GM18519 (cell line): ENCODE data around the gene ADM5.

Experiments
- ATAC-seq: cut with Tn5 transposase; IDR thresholded peaks from one replicate; pipeline ENCODE4 v1.9.1; 2021; ENCODE audit warnings: mild to moderate bottlenecking, moderate library complexity; ENCODE audit not compliant: unreplicated experiment, low FRiP score

The ADM5 gene

DNA sequence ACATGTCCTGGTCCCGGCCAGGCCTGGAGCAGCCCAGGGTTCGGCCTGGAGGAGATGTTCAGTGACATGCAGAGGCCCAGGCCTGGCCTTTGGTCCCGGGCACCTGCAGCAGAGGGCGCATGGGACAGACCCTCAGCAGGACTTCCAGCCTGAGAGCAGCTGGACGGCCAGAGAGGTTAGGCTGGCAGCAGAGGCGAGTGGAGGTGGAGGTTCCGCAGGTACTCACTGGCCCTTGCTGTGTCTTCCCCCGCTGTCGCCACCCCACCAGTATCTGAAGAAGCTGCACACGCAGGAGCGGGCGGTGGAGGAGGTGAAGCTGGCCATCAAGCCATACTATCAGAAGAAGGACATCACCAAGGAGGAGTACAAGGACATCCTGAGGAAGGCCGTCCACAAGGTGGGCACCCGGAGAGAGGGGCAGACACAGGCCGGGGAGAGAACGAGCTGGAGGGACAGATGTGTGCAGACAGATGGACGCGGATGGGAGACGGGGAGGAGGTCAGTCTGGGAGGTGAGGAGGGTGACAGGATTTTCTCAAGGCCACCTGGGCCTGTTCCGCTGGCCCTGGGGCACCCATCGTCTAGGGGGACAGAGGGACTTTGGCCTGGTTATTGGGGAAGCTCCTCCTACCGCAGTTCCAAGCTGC lies 31.8 kb upstream of the ADM5 start:
- ATAC-seq, result no peak

DNA sequence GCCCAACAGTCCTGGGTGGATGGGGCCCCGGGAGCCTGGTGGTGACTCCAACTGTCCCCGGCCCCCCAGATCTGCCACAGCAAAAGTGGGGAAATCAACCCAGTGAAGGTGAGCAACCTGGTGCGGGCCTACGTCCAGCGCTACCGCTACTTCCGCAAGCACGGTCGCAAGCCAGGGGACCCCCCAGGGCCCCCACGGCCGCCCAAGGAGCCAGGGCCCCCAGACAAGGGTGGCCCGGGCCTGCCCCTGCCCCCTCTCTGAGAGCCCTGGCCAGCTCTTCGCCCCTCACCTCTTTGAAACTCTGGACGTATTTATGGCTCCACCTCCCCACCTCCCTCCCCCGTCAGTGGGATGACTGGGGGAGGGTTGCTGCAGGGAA lies 31.3 kb upstream of the ADM5 start:
- ATAC-seq, result no peak

DNA sequence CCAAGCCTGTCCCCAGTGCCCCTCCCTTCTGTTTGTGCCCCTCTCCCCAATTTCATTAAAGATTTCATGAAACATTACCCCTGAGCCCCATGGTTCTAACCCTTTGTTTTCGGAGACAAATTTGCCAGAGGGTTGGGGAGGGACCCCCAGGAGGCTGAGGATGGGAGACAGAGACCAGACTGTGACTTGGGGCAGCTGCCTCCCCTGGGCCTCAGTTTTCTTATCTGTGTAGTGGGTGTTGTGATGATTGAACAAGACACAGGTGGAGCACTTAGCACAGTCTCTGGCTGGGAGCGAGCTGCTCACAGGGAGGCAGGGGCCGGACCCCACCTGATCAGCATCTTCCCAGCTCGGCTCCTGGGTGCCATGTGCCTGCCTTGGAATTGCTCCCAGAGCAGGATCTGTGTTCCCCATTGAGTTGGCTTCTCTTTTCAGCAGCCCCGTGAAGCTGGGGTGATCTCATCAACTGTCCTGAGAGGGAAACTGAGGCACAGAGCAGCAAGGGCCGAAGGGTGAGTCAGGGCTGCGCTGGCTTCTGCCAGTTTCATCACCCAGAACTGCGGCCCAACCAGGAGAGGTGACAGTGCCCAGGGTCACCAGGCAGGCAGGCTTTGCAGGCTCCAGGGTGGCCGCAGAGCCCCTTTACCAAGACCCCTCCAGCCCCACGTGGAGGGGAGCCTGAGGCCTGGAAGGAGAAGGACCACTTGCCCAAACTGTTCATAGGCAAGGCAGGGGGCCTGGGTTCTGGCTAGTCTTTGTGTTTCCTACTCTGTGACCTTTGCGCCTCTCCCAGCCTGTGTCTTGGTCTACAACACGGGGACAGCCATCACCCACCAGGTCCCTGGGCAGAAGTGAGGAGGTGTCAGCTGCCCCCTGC lies 30.6 kb upstream of the ADM5 start:
- ATAC-seq, result no peak

DNA sequence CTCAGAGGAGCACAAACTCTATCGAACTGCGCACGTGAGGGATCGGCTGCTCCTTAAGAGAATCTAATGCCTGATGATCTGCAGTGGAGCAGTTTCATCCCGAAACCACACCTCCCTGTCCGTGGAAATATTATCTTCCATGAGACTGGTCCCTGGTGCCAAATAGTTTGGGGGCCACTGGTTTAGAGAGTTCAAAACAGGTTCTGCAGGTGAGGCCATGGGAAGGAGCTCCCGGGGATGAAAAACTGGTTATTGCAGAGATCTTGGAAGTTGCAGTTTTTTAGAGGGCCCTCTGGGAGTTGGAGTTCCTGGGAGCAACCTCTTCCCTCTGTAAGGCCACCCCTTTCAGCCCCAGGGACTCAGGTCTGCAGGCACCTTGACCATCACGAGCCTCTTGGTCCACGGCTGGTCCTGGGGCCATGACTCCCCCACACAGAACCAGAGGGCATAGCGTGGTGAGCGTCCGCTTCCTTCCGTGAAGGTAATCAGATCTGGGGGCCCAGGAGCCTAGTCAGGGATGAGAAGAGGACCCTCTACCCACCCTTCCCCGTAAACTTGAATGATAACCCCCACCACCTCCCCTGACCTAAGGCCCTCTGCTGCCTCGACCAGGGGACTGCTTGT lies 28.9 kb upstream of the ADM5 start:
- no peak for ATAC-seq

DNA sequence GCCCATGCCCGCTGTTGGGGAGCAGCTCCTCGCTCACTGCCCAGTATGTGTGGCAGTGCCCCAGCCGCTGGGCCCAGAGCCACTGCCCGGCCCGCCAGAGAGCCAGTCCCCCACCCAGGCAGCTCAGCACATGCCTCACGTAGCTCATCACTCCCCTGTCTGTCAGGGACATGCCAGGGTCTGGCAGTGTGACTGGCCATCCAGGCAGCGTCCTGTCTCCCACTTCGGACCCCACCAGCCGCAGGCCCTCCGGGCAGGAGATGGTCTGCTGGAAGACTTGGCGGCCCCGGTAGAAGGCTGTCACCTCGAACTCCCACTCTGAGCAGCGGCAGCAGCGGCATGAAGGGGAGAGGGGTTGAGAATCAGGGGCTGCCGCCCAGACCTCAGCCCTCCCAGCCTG lies 27.4 kb upstream of the ADM5 start:
- no peak for ATAC-seq

DNA sequence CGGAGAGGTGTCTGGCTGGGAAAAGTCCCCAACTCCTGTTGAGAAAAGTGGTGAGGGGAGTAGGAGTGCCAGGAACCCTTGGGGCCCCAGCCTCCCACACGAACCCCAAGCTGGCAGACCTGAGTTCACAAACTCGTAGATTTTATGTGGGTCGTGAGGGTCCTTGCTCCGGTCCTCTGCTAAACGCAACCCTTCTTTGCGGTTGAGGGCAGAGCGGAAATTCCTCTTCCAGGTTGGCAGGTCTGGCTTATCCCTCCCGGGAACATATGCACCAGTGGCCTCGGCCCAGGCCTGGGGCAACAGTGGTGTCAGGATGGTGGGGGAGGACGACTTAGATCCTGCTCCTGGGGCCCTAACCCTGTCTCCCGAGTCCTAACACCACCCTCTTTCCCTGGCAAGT lies 26.2 kb upstream of the ADM5 start:
- no peak for ATAC-seq

DNA sequence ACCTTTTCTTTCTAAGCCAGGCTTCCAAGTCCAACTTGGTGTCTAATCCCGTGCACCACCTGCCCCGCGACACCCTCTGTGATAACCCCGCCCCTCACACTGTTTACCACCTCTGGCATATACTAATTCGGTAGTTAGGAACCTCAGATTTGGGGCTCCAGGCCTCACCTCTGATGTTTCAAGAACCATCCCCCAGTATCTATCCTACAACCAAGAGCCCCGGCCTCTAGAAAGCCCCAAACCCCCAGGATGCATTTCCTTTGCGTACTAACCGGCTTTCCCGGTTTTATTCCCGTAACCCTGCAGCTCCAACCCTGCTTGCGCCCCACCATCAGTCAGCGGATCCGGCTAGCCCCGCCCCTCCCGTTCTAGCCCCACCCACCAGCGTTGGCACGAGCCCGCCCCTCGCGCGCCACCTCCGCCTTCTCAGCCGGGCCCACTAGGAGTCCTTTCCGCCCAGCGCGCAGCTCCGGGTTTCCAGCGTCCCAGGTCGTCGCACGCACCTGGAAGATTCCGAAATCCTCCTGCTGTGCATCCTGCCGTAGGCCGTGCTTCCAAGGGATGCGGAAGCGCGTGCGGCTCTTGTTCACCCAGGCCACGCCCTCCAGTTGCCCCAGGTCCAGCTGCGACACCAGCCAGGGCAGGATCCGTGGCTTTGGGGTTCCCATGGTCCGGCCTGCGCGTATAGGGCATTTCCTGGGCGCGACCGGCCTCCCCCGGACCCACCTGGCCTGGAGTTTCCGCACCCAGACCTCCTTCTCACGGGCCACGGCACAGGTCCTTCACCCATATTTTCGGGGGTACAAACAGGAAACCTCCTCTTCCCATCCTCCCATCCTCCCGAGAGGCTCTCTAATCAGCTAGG lies 25.0 kb upstream of the ADM5 start:
- no peak for ATAC-seq

DNA sequence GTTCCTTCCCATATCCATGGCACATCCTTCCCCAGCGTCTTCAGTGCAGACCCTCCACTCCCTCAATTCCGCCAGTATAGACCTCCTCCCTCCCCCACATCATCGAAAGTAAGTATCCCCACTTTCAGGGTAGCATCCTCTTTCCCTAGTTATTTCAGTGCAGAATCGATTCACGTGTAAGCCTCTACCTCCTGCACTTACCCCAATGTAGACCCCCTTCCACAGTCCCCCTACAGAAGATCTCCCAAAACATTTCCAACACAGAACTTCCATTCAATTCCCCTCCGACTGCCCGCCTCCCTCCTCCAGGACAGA lies 24.4 kb upstream of the ADM5 start:
- ATAC-seq, result no peak

DNA sequence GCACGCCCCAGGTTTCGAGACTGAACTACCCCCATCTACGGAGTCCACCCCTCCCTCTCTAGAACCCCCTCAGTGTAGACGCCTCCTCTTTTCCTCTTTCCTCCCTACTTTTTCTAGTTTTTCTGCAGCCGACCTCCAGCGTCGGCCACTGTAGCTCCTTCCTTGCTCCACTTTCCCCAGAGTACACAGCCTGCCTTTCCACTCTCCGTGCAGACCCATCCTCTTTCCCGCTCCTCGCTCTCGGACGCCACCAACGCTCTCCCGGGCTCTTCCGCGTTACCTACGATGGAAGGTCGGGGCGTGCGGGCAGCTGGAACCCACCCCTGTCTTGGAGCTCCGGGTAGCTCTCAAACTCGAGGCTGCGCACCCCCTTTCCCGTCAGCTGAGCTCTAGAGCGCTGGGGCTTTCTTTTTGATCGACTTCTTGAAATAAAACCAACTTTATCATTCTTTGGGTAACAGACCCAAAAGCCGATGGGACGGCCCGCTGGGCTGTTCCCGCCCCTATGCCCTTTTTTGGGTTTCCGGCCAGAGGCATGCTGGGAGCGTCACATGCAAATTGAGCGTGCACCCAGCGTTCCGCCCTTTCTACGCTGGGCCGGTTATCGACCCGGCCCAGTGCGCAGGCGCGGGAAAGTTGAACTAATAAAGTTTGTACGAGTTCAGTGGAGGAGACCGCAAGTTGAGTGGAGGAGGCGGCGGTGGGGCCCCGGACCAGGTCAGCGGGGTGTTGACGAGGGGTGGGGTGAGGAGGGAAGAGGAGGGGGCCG lies 23.9 kb upstream of the ADM5 start, which contains the start of the genes BCL2L12 and IRF3:
BCL2L12 (plus strand) TSS at position 583 of the 769 bp plus-strand sequence. CDS start 760 bp downstream, outside the sequence.
IRF3 (minus strand) TSS at position 507 of the 769 bp plus-strand sequence. CDS start 1,019 bp downstream, outside the sequence.
- ATAC-seq, result peak; percentile 62

DNA sequence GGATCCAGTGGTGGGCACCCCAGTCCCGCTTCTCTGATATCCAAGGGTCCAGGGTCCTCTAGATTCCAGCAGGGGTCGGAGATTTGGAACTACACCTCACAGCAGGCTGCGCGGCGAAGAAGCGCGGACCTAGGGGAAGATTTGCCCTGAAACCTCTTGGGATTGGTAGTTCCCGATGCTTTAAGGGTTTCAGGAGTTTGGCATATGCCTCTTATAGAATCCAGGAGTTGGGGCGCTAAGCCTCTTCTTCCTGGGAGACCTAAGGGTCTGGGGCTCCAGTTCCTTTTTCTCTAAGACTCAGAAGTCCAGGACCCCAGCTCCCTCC lies 23.3 kb upstream of the ADM5 start:
- ATAC-seq, result no peak

DNA sequence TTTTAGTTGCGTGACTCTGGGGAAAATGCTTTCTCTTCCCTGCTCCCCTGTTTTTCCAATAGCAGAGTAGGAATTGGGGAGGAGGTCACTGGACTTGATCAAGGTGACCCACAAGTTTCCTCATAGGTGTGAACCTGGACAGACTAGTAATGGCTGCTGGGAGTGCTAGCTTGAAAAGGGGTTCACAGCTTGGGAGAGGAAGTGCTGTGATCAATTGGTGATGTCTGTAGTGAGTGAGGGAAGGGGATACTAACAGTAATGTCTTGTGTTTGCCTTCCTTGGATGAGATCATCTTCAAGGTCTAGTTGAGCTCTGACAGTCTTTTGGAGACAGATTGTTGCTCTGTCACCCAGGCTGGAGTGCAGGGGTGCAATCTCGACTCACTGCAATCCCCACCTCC lies 21.9 kb upstream of the ADM5 start:
- no peak for ATAC-seq

DNA sequence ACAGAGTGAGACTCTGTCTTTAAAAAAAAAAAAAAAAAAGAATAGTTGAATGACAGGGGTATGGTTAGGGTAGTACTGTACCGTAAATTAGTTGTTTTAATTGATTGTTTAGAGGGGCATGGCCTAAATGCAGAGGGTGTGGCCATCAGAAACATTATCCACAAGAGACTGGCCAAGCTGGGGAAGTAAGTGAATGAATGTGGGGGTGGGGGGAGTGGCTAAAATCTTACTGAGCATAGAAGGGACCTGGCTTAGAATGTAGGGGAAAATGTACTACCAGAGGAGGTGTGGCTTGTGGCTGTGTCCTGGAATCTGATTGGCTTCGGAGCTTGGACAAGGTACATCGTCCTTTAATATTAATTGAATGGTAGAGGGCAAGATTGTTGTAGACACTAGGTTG lies 19.9 kb upstream of the ADM5 start:
- no peak for ATAC-seq

DNA sequence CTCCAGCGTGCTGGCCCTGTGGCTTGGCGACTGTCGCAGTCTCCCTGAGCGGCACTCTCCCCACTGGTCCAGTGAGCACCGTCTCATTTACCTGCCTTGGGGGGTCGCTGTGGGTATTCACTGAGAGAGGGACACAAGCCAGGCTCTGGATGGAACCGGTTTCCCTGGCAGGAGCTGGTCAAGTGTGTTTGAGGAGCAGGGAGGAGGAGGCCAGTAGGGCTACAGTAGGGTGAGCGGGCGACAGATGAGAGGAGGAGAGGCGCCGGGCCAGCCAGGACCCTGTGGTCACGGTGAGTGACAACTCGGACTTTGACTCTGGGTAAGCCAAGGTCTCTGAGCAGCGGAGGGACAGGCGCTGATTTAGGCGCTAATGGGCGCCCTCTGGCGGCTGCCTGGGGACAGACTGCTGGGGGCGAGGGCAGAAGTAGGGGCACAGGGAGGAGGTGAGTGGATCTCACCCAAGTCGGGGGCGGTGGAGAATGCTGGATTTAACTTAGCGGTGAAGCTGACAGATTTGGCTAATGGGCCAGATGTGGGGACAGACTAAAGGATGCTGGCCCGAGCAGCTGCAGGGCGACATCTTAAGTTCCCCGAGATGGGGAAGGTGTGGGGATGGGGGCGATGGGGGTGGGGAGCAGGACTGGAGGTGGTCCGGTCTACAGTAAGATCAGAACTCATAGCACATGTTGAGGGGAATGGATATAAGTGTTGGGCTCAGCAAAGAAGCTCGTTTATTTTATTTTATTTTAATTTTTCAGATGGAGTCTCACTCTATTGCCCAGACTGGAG lies 17.1 kb upstream of the ADM5 start:
- no peak for ATAC-seq

DNA sequence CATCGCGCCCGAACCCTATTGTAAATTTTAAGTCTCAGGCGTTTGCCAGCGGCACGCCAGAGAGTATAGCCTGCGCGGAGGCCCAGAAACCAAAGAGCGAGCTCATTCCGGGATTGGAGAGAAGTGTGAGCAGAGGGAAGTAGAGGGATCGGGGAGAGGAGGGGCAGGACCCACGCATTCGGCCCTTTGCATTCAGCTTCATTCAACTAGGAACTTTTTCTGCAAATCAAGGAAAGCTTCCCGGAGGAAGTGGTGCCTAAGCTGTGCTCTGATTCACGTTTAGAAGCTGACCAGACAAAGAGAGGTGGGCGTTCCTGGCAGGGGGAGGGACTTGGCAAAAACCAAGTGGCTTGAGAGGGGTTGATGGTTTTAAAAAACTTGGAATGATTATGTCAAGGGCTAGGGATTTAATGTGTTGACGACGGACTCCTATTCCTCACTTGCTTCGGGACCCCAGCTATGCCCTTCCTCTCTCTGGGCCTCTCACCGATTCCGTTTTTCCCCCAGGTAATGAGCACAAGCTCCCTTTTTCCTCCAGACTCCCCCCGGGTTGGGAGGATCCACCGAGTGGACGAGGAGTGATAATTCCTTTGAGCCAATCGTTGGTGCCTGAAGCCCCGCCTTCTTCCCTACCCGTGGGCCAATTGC lies 13.1 kb upstream of the ADM5 start:
- peak; percentile 19 for ATAC-seq

DNA sequence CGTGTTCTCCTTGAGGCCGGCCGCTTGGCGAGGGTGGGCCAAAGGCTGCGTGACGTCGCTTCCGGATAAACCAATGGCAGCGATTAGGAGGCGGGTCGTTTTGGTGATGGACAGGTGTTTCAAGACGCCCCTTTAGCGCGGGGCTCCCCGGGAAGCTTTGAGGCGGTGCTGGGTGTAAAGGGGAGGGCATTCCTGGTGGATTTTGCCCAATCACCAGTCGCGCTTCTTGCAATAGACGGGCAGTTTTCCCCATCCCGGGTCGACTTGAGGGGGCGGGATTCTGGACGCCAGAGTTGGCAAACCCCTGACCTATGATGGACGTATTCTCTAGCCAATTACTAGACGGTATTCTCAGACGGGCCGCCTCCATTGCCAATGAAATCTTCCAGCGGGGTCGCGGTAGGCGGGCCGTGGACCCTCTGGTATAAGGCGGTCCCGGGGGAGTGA lies 12.6 kb upstream of the ADM5 start:
- peak; percentile 59 for ATAC-seq

DNA sequence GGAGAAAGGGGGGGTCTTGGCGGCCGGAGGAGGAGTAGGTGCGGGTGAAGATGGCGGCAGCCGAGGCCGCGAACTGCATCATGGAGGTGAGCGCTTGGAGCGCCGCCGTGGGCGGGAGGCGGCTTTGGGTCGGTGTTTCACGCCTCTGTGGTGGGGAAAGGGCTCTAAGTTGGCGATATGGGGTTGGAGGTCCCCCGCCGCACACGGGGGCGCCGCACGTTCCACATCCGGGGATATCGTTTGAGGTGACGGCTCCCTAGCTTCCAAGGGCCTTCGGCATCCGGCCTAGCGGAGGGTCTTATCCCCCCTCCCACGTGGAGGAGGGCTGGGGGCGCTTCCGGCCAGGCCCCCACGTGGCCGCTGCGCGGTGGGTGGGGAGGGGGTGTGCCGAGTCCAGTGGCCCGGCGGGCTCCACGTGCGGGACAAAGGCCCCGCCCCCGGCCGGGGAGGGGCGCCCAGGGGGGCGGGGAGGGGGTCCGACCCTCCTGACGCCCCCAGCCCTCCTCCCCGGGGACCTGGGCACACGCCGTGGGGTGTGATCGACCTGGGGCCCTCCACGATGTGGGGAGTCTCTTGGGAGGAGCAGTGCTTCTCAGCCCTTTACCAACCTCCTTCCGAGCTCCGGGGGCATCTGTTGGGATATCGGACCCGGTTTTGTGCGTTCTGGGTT lies 12.0 kb upstream of the ADM5 start, which contains the start of gene PRMT1:
PRMT1 (plus strand) TSS at position 41 of the 670 bp plus-strand sequence; CDS start at position 51, 10 bp downstream.
- ATAC-seq, result no peak

DNA sequence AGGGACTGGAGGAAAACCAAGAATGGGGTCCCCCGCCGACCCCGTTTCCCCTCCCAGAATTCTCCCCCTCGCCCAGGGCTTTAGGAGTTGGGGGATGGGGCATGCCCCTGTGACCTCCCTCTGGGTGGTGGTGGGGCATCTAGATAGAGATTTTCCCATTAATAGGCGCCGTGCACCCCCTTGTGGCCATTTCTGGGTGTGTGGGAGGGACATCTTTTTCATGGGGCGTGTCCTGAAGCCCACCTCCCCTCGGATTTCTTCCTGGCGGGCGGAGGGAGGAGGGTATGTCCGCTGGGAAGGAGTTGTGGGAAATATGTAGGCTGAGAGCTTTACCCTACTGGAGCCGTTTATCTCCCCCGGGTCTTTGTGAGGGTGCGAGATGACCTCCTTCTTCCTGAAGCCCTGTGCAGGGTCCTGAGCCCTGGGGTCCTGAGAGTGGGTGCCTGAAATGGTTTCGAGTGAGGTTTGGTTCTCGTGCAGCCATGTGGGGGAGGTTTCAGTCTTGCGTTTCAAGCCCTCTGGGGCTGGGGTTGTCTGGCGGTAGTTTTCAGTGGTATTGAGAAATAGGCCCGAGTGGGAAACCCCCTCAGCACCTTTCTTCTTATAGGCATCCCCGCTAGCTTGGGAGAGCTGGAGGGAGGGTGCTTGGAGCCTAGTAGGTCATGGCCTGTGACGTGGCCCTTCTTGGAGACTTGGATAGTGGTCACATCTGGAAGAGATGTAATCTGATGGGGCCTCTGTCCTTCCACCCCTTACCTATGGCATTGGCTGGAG lies 11.3 kb upstream of the ADM5 start:
- ATAC-seq, result no peak
